Neural crest cell (in vitro differentiated cells): ENCODE measurements around the gene IRX1. TPM values are rescaled to one million over a fixed set of nuclear protein-coding genes. Genes with fewer than 3 reads are reported as not detected.

Experiments
- DNase-seq: peaks from one replicate; pipeline ENCODE4 v3.0.0; 2021; ENCODE audit warnings: low read depth, mixed read lengths, low spot score
- H3K27ac Mint-ChIP-seq: one replicate; pipeline ENCODE4 v1.8.0; 2021; ENCODE audit warnings: mild to moderate bottlenecking, mixed read lengths; ENCODE audit not compliant: unreplicated experiment
- H3K27me3 Mint-ChIP-seq: 2 replicates; pipeline ENCODE4 v1.8.0; 2021; ENCODE audit warnings: low read depth, mild to moderate bottlenecking, mixed read lengths
- H3K36me3 Mint-ChIP-seq: 2 replicates; pipeline ENCODE4 v1.8.0; 2021; ENCODE audit warnings: low read depth, mild to moderate bottlenecking, mixed read lengths
- H3K4me1 Mint-ChIP-seq: 2 replicates; pipeline ENCODE4 v1.8.0; 2021; ENCODE audit warnings: mixed read lengths
- H3K4me3 Mint-ChIP-seq: one replicate; pipeline ENCODE4 v1.8.0; 2021; ENCODE audit warnings: mild to moderate bottlenecking, mixed read lengths
- H3K9me3 Mint-ChIP-seq: 2 replicates; pipeline ENCODE4 v1.8.0; 2021; ENCODE audit warnings: mixed read lengths
- total RNA-seq: library from RNA; stranded (reverse); gene quantifications from 2 replicates; pipeline ENCODE4 v1.2.1, GENCODE V29; 2021
- TF ChIP-seq, protein P1 (sequence below): fragments of 200-600 bp; sonication (generic); conservative IDR thresholded peaks from 2 replicates; pipeline ENCODE4 v1.5.0; 2021; ENCODE audit warnings: antibody characterized with exemption, mild to moderate bottlenecking

IRX1 gene
- total RNA-seq, 1 donor from 2014 or later, result 24.8 TPM

- no peak overlapping the region for H3K27ac Mint-ChIP-seq
- TF ChIP-seq, protein P1, sequence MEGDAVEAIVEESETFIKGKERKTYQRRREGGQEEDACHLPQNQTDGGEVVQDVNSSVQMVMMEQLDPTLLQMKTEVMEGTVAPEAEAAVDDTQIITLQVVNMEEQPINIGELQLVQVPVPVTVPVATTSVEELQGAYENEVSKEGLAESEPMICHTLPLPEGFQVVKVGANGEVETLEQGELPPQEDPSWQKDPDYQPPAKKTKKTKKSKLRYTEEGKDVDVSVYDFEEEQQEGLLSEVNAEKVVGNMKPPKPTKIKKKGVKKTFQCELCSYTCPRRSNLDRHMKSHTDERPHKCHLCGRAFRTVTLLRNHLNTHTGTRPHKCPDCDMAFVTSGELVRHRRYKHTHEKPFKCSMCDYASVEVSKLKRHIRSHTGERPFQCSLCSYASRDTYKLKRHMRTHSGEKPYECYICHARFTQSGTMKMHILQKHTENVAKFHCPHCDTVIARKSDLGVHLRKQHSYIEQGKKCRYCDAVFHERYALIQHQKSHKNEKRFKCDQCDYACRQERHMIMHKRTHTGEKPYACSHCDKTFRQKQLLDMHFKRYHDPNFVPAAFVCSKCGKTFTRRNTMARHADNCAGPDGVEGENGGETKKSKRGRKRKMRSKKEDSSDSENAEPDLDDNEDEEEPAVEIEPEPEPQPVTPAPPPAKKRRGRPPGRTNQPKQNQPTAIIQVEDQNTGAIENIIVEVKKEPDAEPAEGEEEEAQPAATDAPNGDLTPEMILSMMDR, result no peak
- no peaks in the 10 kb centered on the region for H3K36me3 Mint-ChIP-seq
- H3K4me1 Mint-ChIP-seq, result peaks cover 12% of the 10 kb centered on the region
- H3K27me3 Mint-ChIP-seq, result no peaks in the 10 kb centered on the region
- H3K9me3 Mint-ChIP-seq, result peaks cover 2% of the 10 kb centered on the region
- H3K4me3 Mint-ChIP-seq, result no peak overlapping the region
- DNase-seq, result no peak
These were observed 43.5 kb downstream of the IRX1 start for GRCh38 chr5:3639175-3639574.

GRCh38 chr5:3642231-3642630, 46.6 kb downstream of the IRX1 start:
- Mint-ChIP-seq H3K36me3 (no peaks in the 10 kb centered on the region), H3K27ac (peak overlapping the region; percentile 83), H3K9me3 (peaks cover 5% of the 10 kb centered on the region), H3K4me1 (peaks cover 12% of the 10 kb centered on the region), H3K4me3 (no peak overlapping the region), H3K27me3 (no peaks in the 10 kb centered on the region)
- DNase-seq, result no peak
- TF ChIP-seq, protein P1, result no peak

DNA sequence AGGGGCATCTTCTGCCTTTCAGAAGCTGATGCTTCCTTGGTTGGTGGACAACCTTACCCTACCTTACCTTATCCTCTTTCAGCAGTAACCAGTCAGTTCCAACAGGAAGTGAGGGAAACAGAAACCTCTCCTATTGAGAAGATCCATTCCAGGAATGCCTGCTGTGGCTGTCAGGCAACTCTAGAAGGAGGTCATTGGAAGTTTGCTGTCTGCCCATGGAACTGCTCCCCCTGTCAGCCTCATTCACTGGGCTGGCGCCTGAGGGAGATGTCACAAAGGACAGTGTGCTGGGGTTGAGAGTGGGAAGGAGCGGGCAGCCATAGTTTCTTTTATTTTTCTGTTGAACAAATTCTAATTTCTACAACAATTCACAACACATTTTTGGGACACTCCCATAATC, 54.7 kb downstream of the IRX1 start:
- Mint-ChIP-seq H3K27ac (no peak overlapping the region), H3K27me3 (no peaks in the 10 kb centered on the region), H3K4me1 (peaks cover 6% of the 10 kb centered on the region), H3K4me3 (no peak overlapping the region), H3K9me3 (peaks cover 5% of the 10 kb centered on the region), H3K36me3 (no peaks in the 10 kb centered on the region)
- no peak for DNase-seq
- TF ChIP-seq, protein P1, result no peak

DNA sequence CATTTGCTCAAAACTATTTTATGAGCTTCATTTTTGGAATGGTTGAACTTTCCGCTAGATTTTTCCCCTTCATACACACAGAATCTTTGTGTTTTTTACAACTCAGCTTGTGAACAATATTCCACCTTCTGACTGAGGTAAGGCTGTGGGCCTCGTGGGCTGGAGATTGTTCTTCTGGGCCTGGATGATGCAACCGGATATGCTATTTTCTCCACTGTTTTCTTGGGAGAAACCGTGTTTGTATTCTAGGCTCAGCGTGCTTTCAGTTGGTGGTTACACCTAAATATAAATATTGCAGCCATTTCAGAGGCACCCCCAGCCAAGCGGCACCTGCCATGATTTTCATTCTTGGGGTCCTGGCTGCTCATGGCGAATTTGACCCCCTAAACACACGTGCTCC, 55.2 kb downstream of the IRX1 start:
- Mint-ChIP-seq H3K27ac (peak overlapping the region; percentile 78), H3K27me3 (no peaks in the 10 kb centered on the region), H3K4me1 (peaks cover 6% of the 10 kb centered on the region), H3K36me3 (no peaks in the 10 kb centered on the region), H3K4me3 (no peak overlapping the region), H3K9me3 (peaks cover 3% of the 10 kb centered on the region)
- DNase-seq, result no peak
- TF ChIP-seq, protein P1, result no peak
